GM18870 (cell line): Measurements from ENCODE around the gene RETN.

Experiments used
- ATAC-seq: cut with Tn5 transposase; IDR thresholded peaks from one replicate; pipeline ENCODE4 v1.9.1; 2021; ENCODE audit warnings: moderate library complexity; ENCODE audit not compliant: unreplicated experiment

The RETN gene

GRCh38 chr19:7668842-7669241, at the start of gene RETN:
TSS of gene RETN (plus strand) at chr19:7669049. CDS start at chr19:7669327, 278 bp downstream.
- ATAC-seq, result no peak

GRCh38 chr19:7619671-7620441, 49.0 kb upstream of the RETN start:
- no peak for ATAC-seq

GRCh38 chr19:7620442-7621412, 48.1 kb upstream of the RETN start:
- ATAC-seq, result no peak

- ATAC-seq, result no peak
Measured at GRCh38 chr19:7622933-7623685, 45.7 kb upstream of the RETN start.

- no peak for ATAC-seq
Measured at GRCh38 chr19:7623725-7624603, 44.9 kb upstream of the RETN start.

GRCh38 chr19:7624810-7625209, 44.0 kb upstream of the RETN start:
- no peak for ATAC-seq

- ATAC-seq, result no peak
Measured at GRCh38 chr19:7625763-7626372, 43.0 kb upstream of the RETN start.

GRCh38 chr19:7627166-7627565, 41.7 kb upstream of the RETN start:
- ATAC-seq, result no peak

- ATAC-seq, result no peak
Measured at GRCh38 chr19:7628589-7629311, 40.1 kb upstream of the RETN start.

GRCh38 chr19:7629347-7630054, 39.3 kb upstream of the RETN start, which contains the start of the genes PET100 and XAB2:
TSS of gene PET100 (plus strand) at chr19:7629793. CDS start at chr19:7629834, 41 bp downstream.
TSS of gene XAB2 (minus strand) at chr19:7629545. CDS start at chr19:7629527, 18 bp downstream.
- ATAC-seq, result peak; percentile 79

- ATAC-seq, result no peak
Measured at GRCh38 chr19:7631577-7631976, 37.3 kb upstream of the RETN start.

GRCh38 chr19:7632340-7633203, 36.3 kb upstream of the RETN start:
- no peak for ATAC-seq

- ATAC-seq, result no peak
Measured at GRCh38 chr19:7633698-7634097, 35.2 kb upstream of the RETN start, which contains the start of gene PCP2. TSS of gene PCP2 (minus strand) at chr19:7633719. CDS start at chr19:7633457, 262 bp downstream.

GRCh38 chr19:7635670-7636069, 33.2 kb upstream of the RETN start:
- ATAC-seq, result no peak

- ATAC-seq, result no peak
Measured at GRCh38 chr19:7636317-7636690, 32.5 kb upstream of the RETN start.

- ATAC-seq, result no peak
Measured at GRCh38 chr19:7636691-7637373, 32.0 kb upstream of the RETN start, which contains the start of gene STXBP2. TSS of gene STXBP2 (plus strand) at chr19:7637110. CDS start at chr19:7637150, 40 bp downstream.
